Panc1 (cell line): Measurements from ENCODE around the gene USH1G.

ENCODE experiments used
- TF ChIP-seq, protein P1 (sequence below): fragments of 450-650 bp; IDR thresholded peaks from 2 replicates; pipeline ENCODE4 v1.5.1; 2017; ENCODE audit warnings: mild to moderate bottlenecking
- TF ChIP-seq, protein P2 (sequence below), 2 experiments: IDR thresholded peaks; 2 replicates each; pipeline ENCODE4 v1.6.1; 2011 to 2012; ENCODE audit warnings: low read depth in 2 of 2, control low read depth in 1 of 2, low read length in 1 of 2, mild to moderate bottlenecking in 1 of 2, moderate library complexity in 1 of 2; ENCODE audit not compliant: insufficient read depth in 1 of 2

DNA sequence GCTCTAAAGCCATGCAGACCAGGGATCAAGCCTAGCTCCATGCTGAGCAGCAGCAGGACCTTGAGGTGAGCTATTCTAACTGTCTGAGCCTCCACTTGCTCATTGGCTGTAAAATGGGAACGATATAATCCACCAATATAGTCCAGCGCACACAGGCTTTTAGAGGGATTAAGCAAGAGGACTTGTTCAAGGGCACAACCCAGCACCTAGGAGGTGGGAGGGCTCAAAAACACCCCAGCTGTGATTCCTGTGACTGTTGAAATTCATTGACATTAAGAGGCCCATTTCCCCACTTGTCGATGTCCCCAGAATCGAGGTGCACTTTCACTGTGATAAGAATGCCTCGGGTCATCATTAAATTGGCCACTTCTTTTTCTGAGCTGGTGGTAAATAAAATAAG is 4.1 kb downstream of the USH1G start:
- TF ChIP-seq, protein P1, sequence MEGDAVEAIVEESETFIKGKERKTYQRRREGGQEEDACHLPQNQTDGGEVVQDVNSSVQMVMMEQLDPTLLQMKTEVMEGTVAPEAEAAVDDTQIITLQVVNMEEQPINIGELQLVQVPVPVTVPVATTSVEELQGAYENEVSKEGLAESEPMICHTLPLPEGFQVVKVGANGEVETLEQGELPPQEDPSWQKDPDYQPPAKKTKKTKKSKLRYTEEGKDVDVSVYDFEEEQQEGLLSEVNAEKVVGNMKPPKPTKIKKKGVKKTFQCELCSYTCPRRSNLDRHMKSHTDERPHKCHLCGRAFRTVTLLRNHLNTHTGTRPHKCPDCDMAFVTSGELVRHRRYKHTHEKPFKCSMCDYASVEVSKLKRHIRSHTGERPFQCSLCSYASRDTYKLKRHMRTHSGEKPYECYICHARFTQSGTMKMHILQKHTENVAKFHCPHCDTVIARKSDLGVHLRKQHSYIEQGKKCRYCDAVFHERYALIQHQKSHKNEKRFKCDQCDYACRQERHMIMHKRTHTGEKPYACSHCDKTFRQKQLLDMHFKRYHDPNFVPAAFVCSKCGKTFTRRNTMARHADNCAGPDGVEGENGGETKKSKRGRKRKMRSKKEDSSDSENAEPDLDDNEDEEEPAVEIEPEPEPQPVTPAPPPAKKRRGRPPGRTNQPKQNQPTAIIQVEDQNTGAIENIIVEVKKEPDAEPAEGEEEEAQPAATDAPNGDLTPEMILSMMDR = no peak
- TF ChIP-seq, protein P2, sequence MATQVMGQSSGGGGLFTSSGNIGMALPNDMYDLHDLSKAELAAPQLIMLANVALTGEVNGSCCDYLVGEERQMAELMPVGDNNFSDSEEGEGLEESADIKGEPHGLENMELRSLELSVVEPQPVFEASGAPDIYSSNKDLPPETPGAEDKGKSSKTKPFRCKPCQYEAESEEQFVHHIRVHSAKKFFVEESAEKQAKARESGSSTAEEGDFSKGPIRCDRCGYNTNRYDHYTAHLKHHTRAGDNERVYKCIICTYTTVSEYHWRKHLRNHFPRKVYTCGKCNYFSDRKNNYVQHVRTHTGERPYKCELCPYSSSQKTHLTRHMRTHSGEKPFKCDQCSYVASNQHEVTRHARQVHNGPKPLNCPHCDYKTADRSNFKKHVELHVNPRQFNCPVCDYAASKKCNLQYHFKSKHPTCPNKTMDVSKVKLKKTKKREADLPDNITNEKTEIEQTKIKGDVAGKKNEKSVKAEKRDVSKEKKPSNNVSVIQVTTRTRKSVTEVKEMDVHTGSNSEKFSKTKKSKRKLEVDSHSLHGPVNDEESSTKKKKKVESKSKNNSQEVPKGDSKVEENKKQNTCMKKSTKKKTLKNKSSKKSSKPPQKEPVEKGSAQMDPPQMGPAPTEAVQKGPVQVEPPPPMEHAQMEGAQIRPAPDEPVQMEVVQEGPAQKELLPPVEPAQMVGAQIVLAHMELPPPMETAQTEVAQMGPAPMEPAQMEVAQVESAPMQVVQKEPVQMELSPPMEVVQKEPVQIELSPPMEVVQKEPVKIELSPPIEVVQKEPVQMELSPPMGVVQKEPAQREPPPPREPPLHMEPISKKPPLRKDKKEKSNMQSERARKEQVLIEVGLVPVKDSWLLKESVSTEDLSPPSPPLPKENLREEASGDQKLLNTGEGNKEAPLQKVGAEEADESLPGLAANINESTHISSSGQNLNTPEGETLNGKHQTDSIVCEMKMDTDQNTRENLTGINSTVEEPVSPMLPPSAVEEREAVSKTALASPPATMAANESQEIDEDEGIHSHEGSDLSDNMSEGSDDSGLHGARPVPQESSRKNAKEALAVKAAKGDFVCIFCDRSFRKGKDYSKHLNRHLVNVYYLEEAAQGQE (IDR thresholded peaks at IDR 0.05; ENCODE audit: insufficient read depth in 1 of 2, low read depth in 2 of 2, low read length in 1 of 2) = no peak
